HEK293 (cell line): Measurements from ENCODE around the gene FGD6.

Source experiments
- GLI4 ChIP-seq: fragments of 450-650 bp; formaldehyde crosslinking; IDR thresholded peaks from 2 replicates; pipeline ENCODE4 v1.5.1; 2016; ENCODE audit warnings: missing biosample characterization, missing genetic modification characterization
- MZF1 ChIP-seq: fragments of 450-650 bp; formaldehyde crosslinking; IDR thresholded peaks from 2 replicates; pipeline ENCODE4 v1.5.1; 2017; ENCODE audit warnings: missing biosample characterization, missing genetic modification characterization, borderline replicate concordance
- OVOL3 ChIP-seq: fragments of 450-650 bp; formaldehyde crosslinking; IDR thresholded peaks from 2 replicates; pipeline ENCODE4 v1.5.1; 2016; ENCODE audit warnings: missing biosample characterization, missing genetic modification characterization
- SALL2 ChIP-seq: fragments of 450-650 bp; formaldehyde crosslinking; IDR thresholded peaks from 2 replicates; pipeline ENCODE4 v1.5.0; 2017; ENCODE audit warnings: missing biosample characterization, mild to moderate bottlenecking, missing genetic modification characterization, borderline replicate concordance
- SCRT1 ChIP-seq: fragments of 450-650 bp; formaldehyde crosslinking; IDR thresholded peaks from 2 replicates; pipeline ENCODE4 v1.5.1; 2016; ENCODE audit warnings: missing biosample characterization, missing genetic modification characterization, borderline replicate concordance
- SP2 ChIP-seq: fragments of 450-650 bp; formaldehyde crosslinking; IDR thresholded peaks from 2 replicates; pipeline ENCODE4 v1.5.1; 2016; ENCODE audit warnings: missing biosample characterization, missing genetic modification characterization
- TCF7L2 ChIP-seq: IDR thresholded peaks from 2 replicates; pipeline ENCODE4 v1.6.1; 2011; ENCODE audit warnings: low read depth, mild to moderate bottlenecking, inconsistent platforms, low read length, moderate library complexity, borderline replicate concordance
- YY1 ChIP-seq: fragments of 450-650 bp; formaldehyde crosslinking; IDR thresholded peaks from 2 replicates; pipeline ENCODE4 v1.5.1; 2018; ENCODE audit warnings: missing biosample characterization, missing genetic modification characterization
- ZBTB21 ChIP-seq: fragments of 450-650 bp; formaldehyde crosslinking; IDR thresholded peaks from 2 replicates; pipeline ENCODE4 v1.5.1; 2017; ENCODE audit warnings: missing biosample characterization, missing genetic modification characterization
- ZBTB48 ChIP-seq: fragments of 450-650 bp; formaldehyde crosslinking; IDR thresholded peaks from 2 replicates; pipeline ENCODE4 v1.5.1; 2016; ENCODE audit warnings: missing biosample characterization, missing genetic modification characterization
- ZBTB7A ChIP-seq: fragments of 450-650 bp; formaldehyde crosslinking; IDR thresholded peaks from 2 replicates; pipeline ENCODE4 v1.5.1; 2016; ENCODE audit warnings: low read depth, missing biosample characterization, missing genetic modification characterization
- ZFHX2 ChIP-seq: fragments of 450-650 bp; formaldehyde crosslinking; conservative IDR thresholded peaks from 2 replicates; pipeline ENCODE4 v1.5.1; 2016; ENCODE audit warnings: missing biosample characterization, missing genetic modification characterization
- ZFP69B ChIP-seq: fragments of 450-650 bp; formaldehyde crosslinking; IDR thresholded peaks from 2 replicates; pipeline ENCODE4 v1.5.1; 2016; ENCODE audit warnings: missing biosample characterization, missing genetic modification characterization
- ZNF19 ChIP-seq: fragments of 450-650 bp; formaldehyde crosslinking; IDR thresholded peaks from 2 replicates; pipeline ENCODE4; 2016; ENCODE audit warnings: missing biosample characterization, missing genetic modification characterization, low read depth
- ZNF211 ChIP-seq: fragments of 450-650 bp; formaldehyde crosslinking; IDR thresholded peaks from 2 replicates; pipeline ENCODE4 v1.5.1; 2016; ENCODE audit warnings: low read depth, missing biosample characterization, missing genetic modification characterization
- ZNF221 ChIP-seq: fragments of 450-650 bp; formaldehyde crosslinking; IDR thresholded peaks from 2 replicates; pipeline ENCODE4 v1.5.1; 2017; ENCODE audit warnings: missing biosample characterization, missing genetic modification characterization, borderline replicate concordance
- ZNF433 ChIP-seq: fragments of 450-650 bp; formaldehyde crosslinking; IDR thresholded peaks from 2 replicates; pipeline ENCODE4 v1.5.1; 2016; ENCODE audit warnings: missing biosample characterization, missing genetic modification characterization, low read depth
- ZNF48 ChIP-seq: fragments of 450-650 bp; formaldehyde crosslinking; IDR thresholded peaks from 2 replicates; pipeline ENCODE4 v1.5.1; 2016; ENCODE audit warnings: missing biosample characterization, missing genetic modification characterization
- ZNF510 ChIP-seq: fragments of 450-650 bp; formaldehyde crosslinking; IDR thresholded peaks from 2 replicates; pipeline ENCODE4 v1.5.1; 2018; ENCODE audit warnings: mild to moderate bottlenecking, missing genetic modification characterization, missing biosample characterization; ENCODE audit not compliant: insufficient replicate concordance
- ZNF514 ChIP-seq: fragments of 450-650 bp; formaldehyde crosslinking; IDR thresholded peaks from 2 replicates; pipeline ENCODE4 v1.5.1; 2016; ENCODE audit warnings: missing biosample characterization, missing genetic modification characterization
- ZNF548 ChIP-seq: fragments of 450-650 bp; formaldehyde crosslinking; IDR thresholded peaks from 2 replicates; pipeline ENCODE4 v1.5.1; 2016; ENCODE audit warnings: missing biosample characterization, missing genetic modification characterization
- ZNF549 ChIP-seq: fragments of 450-650 bp; IDR thresholded peaks from 2 replicates; pipeline ENCODE4 v1.5.1; 2018; ENCODE audit warnings: missing biosample characterization, missing genetic modification characterization, mild to moderate bottlenecking, inconsistent platforms, moderate library complexity
- ZNF561 ChIP-seq: fragments of 450-650 bp; IDR thresholded peaks from 2 replicates; pipeline ENCODE4 v1.5.1; 2018; ENCODE audit warnings: missing biosample characterization, missing genetic modification characterization, borderline replicate concordance
- ZNF623 ChIP-seq: fragments of 450-650 bp; formaldehyde crosslinking; IDR thresholded peaks from 2 replicates; pipeline ENCODE4 v1.5.1; 2016; ENCODE audit warnings: missing biosample characterization, missing genetic modification characterization
- ZNF624 ChIP-seq: fragments of 450-650 bp; formaldehyde crosslinking; IDR thresholded peaks from 2 replicates; pipeline ENCODE4 v1.5.1; 2017; ENCODE audit warnings: missing biosample characterization, missing genetic modification characterization
- ZNF629 ChIP-seq: fragments of 450-650 bp; formaldehyde crosslinking; IDR thresholded peaks from 2 replicates; pipeline ENCODE4 v1.5.1; 2017; ENCODE audit warnings: missing biosample characterization, missing genetic modification characterization
- ZNF660 ChIP-seq: fragments of 450-650 bp; IDR thresholded peaks from 2 replicates; pipeline ENCODE4 v1.5.1; 2018; ENCODE audit warnings: missing biosample characterization, mild to moderate bottlenecking, missing genetic modification characterization
- ZNF664 ChIP-seq: fragments of 450-650 bp; formaldehyde crosslinking; IDR thresholded peaks from 2 replicates; pipeline ENCODE4 v1.5.1; 2016; ENCODE audit warnings: missing biosample characterization, missing genetic modification characterization
- ZNF747 ChIP-seq: fragments of 450-650 bp; formaldehyde crosslinking; IDR thresholded peaks from 2 replicates; pipeline ENCODE4 v1.5.1; 2016; ENCODE audit warnings: missing biosample characterization, missing genetic modification characterization
- TF ChIP-seq, protein P1 (sequence below): fragments of 450-650 bp; formaldehyde crosslinking; IDR thresholded peaks from 2 replicates; pipeline ENCODE4 v1.5.1; 2016; ENCODE audit warnings: missing biosample characterization, missing genetic modification characterization
- TF ChIP-seq, protein P2 (sequence below): fragments of 450-650 bp; formaldehyde crosslinking; IDR thresholded peaks from 2 replicates; pipeline ENCODE4 v1.5.1; 2017; ENCODE audit warnings: missing biosample characterization, missing genetic modification characterization
- TF ChIP-seq, protein P3 (sequence below): fragments of 450-650 bp; formaldehyde crosslinking; IDR thresholded peaks from 2 replicates; pipeline ENCODE4 v1.5.1; 2016; ENCODE audit warnings: missing biosample characterization, missing genetic modification characterization
- TF ChIP-seq, protein P4 (sequence below): fragments of 450-650 bp; formaldehyde crosslinking; IDR thresholded peaks from 2 replicates; pipeline ENCODE4 v1.5.1; 2017; ENCODE audit warnings: missing biosample characterization, missing genetic modification characterization
- TF ChIP-seq, protein P5 (sequence below): fragments of 450-650 bp; formaldehyde crosslinking; IDR thresholded peaks from 2 replicates; pipeline ENCODE4 v1.5.1; 2016; ENCODE audit warnings: missing biosample characterization, missing genetic modification characterization

The FGD6 gene

DNA sequence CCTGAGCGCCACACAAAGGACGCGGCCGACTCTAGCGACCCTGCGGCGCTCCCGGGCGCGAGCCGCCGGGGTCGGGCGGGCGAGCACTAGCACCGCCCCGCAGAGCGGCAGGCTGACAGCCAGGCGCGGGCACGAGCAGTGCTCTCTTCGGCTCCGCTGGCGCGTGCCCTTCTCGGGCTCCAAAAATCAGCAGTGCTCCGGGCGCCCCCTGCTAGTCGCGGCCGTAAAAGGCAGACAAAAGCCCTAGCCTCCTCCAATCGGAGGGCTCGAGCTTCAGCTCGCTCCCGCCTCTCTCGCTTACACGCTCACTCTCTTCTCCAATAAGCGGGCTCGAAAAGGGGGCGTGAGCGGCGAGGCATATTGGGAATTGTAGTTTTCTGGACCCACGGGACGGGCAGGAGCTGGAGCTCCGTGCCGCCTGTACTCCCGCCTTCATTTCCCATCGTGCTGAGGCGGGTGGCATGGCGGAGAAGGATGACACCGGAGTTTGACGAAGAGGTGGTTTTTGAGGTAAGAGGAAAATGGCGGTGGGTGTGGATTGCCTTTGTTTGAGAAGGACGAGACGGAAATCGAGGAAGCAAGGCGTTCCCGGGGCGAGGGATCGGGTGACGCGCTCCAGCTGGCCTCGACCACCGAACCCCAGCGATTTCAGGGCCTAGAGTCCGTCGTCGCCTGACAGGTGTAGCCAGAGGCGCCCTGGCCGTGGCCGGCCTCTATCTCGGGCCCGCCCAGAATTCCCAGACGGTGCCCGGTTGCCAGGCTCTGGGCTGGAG is at the start of gene FGD6, which contains the start of gene VEZT (continued):
- TF ChIP-seq TCF7L2, result no peak
- TF ChIP-seq SCRT1, result no peak; the same call in 1 of the 2 replicates
- no peak for TF ChIP-seq ZNF747
- TF ChIP-seq ZNF624 (tag by site-specific recombination), result no peak
- TF ChIP-seq ZNF433 (tag by site-specific recombination), result no peak
- TF ChIP-seq, protein P1, sequence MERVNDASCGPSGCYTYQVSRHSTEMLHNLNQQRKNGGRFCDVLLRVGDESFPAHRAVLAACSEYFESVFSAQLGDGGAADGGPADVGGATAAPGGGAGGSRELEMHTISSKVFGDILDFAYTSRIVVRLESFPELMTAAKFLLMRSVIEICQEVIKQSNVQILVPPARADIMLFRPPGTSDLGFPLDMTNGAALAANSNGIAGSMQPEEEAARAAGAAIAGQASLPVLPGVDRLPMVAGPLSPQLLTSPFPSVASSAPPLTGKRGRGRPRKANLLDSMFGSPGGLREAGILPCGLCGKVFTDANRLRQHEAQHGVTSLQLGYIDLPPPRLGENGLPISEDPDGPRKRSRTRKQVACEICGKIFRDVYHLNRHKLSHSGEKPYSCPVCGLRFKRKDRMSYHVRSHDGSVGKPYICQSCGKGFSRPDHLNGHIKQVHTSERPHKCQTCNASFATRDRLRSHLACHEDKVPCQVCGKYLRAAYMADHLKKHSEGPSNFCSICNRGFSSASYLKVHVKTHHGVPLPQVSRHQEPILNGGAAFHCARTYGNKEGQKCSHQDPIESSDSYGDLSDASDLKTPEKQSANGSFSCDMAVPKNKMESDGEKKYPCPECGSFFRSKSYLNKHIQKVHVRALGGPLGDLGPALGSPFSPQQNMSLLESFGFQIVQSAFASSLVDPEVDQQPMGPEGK, result peak; percentile 68
- TF ChIP-seq, protein P2, sequence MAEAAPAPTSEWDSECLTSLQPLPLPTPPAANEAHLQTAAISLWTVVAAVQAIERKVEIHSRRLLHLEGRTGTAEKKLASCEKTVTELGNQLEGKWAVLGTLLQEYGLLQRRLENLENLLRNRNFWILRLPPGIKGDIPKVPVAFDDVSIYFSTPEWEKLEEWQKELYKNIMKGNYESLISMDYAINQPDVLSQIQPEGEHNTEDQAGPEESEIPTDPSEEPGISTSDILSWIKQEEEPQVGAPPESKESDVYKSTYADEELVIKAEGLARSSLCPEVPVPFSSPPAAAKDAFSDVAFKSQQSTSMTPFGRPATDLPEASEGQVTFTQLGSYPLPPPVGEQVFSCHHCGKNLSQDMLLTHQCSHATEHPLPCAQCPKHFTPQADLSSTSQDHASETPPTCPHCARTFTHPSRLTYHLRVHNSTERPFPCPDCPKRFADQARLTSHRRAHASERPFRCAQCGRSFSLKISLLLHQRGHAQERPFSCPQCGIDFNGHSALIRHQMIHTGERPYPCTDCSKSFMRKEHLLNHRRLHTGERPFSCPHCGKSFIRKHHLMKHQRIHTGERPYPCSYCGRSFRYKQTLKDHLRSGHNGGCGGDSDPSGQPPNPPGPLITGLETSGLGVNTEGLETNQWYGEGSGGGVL (tag by site-specific recombination), result no peak; the same call in 1 of the 2 replicates
- peak; percentile 90 for TF ChIP-seq ZNF660 (tag by site-specific recombination)
- peak; percentile 92 for TF ChIP-seq ZNF561 (tag by site-specific recombination)
- TF ChIP-seq ZNF48 (tag by site-specific recombination), result no peak
- no peak for TF ChIP-seq SALL2 (tag by site-specific recombination)
- TF ChIP-seq ZFP69B (tag by site-specific recombination), result peak; percentile 83; the same call in 1 of the 2 replicates
- no peak for TF ChIP-seq ZNF514 (tag by site-specific recombination)
- TF ChIP-seq, protein P3, sequence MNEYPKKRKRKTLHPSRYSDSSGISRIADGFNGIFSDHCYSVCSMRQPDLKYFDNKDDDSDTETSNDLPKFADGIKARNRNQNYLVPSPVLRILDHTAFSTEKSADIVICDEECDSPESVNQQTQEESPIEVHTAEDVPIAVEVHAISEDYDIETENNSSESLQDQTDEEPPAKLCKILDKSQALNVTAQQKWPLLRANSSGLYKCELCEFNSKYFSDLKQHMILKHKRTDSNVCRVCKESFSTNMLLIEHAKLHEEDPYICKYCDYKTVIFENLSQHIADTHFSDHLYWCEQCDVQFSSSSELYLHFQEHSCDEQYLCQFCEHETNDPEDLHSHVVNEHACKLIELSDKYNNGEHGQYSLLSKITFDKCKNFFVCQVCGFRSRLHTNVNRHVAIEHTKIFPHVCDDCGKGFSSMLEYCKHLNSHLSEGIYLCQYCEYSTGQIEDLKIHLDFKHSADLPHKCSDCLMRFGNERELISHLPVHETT (tag by site-specific recombination), result peak; percentile 82
- peak; percentile 96 for TF ChIP-seq SP2 (tag by site-specific recombination)
- peak; percentile 93 for TF ChIP-seq ZBTB48
- peak; percentile 17 for TF ChIP-seq ZNF510
- TF ChIP-seq, protein P4, sequence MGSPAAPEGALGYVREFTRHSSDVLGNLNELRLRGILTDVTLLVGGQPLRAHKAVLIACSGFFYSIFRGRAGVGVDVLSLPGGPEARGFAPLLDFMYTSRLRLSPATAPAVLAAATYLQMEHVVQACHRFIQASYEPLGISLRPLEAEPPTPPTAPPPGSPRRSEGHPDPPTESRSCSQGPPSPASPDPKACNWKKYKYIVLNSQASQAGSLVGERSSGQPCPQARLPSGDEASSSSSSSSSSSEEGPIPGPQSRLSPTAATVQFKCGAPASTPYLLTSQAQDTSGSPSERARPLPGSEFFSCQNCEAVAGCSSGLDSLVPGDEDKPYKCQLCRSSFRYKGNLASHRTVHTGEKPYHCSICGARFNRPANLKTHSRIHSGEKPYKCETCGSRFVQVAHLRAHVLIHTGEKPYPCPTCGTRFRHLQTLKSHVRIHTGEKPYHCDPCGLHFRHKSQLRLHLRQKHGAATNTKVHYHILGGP (tag by site-specific recombination), result no peak
- TF ChIP-seq ZBTB21, result peak; percentile 94
- TF ChIP-seq, protein P5, sequence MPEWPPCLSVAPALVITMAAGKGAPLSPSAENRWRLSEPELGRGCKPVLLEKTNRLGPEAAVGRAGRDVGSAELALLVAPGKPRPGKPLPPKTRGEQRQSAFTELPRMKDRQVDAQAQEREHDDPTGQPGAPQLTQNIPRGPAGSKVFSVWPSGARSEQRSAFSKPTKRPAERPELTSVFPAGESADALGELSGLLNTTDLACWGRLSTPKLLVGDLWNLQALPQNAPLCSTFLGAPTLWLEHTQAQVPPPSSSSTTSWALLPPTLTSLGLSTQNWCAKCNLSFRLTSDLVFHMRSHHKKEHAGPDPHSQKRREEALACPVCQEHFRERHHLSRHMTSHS, result no peak
- peak; percentile 77; the same call in 1 of the 2 replicates for TF ChIP-seq GLI4
- no peak for TF ChIP-seq ZNF664 (tag by site-specific recombination)
- no peak for TF ChIP-seq ZNF549 (tag by site-specific recombination)
- peak; percentile 91 for TF ChIP-seq OVOL3
- peak; percentile 96 for TF ChIP-seq YY1 (tag by site-specific recombination)
- peak; percentile 22; the same call in 1 of the 2 replicates for TF ChIP-seq MZF1 (tag by site-specific recombination)
- no peak for TF ChIP-seq ZNF221 (tag by site-specific recombination)
- TF ChIP-seq ZNF548 (tag by site-specific recombination), result no peak
- peak; percentile 90; the same call in 1 of the 2 replicates for TF ChIP-seq ZBTB7A (tag by site-specific recombination)
- TF ChIP-seq ZFHX2, result peak; percentile 11; the same call in 1 of the 2 replicates
- TF ChIP-seq ZNF211 (tag by site-specific recombination), result no peak
- TF ChIP-seq ZNF19 (tag by site-specific recombination), result no peak
- peak; percentile 95 for TF ChIP-seq ZNF629 (tag by site-specific recombination)
- TF ChIP-seq ZNF623 (tag by site-specific recombination), result peak; percentile 46
